PC-3 (cell line): ENCODE data around the gene EYS. TPM values are rescaled to one million over a fixed set of nuclear protein-coding genes. Genes with fewer than 3 reads are reported as not detected.

Source experiments
- ATAC-seq: fragments of 200-7000 bp; cut with Tn5 transposase; 2 replicates; pipeline ENCODE4 v1.9.1; 2020; ENCODE audit warnings: mild to moderate bottlenecking, moderate library complexity
- BruUV-seq: library from RNA; stranded (reverse); fragments of 400-500 nt; replicated peaks from 2 replicates; lab custom pipeline; 2021; lab: Mats Ljungman, UMichigan
- CTCF ChIA-PET: fragments of 300-600 bp; sonication (Branson Sonifier 250); formaldehyde crosslinking; loops from one replicate; lab custom pipeline; 2022; ENCODE audit warnings: antibody characterized with exemption; lab: Charles Lee
- POLR2A ChIA-PET: fragments of 300-600 bp; sonication (Branson Sonifier 250); formaldehyde crosslinking; loops from one replicate; lab custom pipeline; 2022; ENCODE audit warnings: antibody characterized with exemption; ENCODE audit not compliant: unreplicated experiment; lab: Charles Lee
- DNase-seq: peaks from one replicate; pipeline ENCODE4 v3.0.0-alpha.2; 2015
- H2AFZ ChIP-seq: fragments of 300-600 bp; sonication (generic); 2 replicates; pipeline ENCODE4 v1.6.0; 2016; ENCODE audit warnings: antibody characterized with exemption, low read length
- H3F3A ChIP-seq: fragments of 300-600 bp; sonication (generic); one replicate; pipeline ENCODE4 v1.6.0; 2017; ENCODE audit warnings: antibody characterized with exemption, low read length, control low read depth, mild to moderate bottlenecking; ENCODE audit not compliant: unreplicated experiment
- H3K27ac ChIP-seq: fragments of 300-600 bp; sonication (generic); 2 replicates; pipeline ENCODE4 v1.5.1; 2016; ENCODE audit warnings: mild to moderate bottlenecking, low read length
- H3K27me3 ChIP-seq: fragments of 300-600 bp; sonication (generic); 2 replicates; pipeline ENCODE4 v1.6.1; 2016; ENCODE audit warnings: low read length, mixed read lengths
- H3K36me3 ChIP-seq: fragments of 300-600 bp; sonication (generic); 2 replicates; pipeline ENCODE4 v1.6.1; 2016; ENCODE audit warnings: low read depth, mixed run types, low read length, mixed read lengths
- H3K4me1 ChIP-seq: fragments of 300-600 bp; sonication (generic); 2 replicates; pipeline ENCODE4 v1.5.1; 2016; ENCODE audit warnings: low read length; ENCODE audit not compliant: insufficient read depth
- H3K4me2 ChIP-seq: fragments of 300-600 bp; sonication (generic); 2 replicates; pipeline ENCODE4 v1.6.0; 2016; ENCODE audit warnings: low read length
- H3K4me3 ChIP-seq: fragments of 300-600 bp; sonication (generic); 2 replicates; pipeline ENCODE4 v1.5.1; 2016; ENCODE audit warnings: mild to moderate bottlenecking, low read length, mixed read lengths
- H3K79me2 ChIP-seq: fragments of 300-600 bp; sonication (generic); 2 replicates; pipeline ENCODE4 v1.6.1; 2017; ENCODE audit warnings: low read length, mixed read lengths
- H3K9ac ChIP-seq: fragments of 300-600 bp; sonication (generic); 2 replicates; pipeline ENCODE4 v1.6.0; 2016; ENCODE audit warnings: mild to moderate bottlenecking, low read length
- H3K9me2 ChIP-seq: fragments of 300-600 bp; sonication (generic); replicated peaks from 2 replicates; pipeline ENCODE4 v1.6.1; 2016; ENCODE audit warnings: mixed run types, low read length, mixed read lengths
- H3K9me3 ChIP-seq: fragments of 300-600 bp; sonication (generic); 2 replicates; pipeline ENCODE4 v1.6.1; 2016; ENCODE audit warnings: low read length, mixed read lengths
- H4K20me1 ChIP-seq: fragments of 300-600 bp; sonication (generic); 2 replicates; pipeline ENCODE4 v1.6.1; 2016; ENCODE audit warnings: low read length, mixed read lengths
- CTCF ChIP-seq: fragments of 300-600 bp; sonication (generic); conservative IDR thresholded peaks from 2 replicates; pipeline ENCODE4 v1.5.1; 2017; ENCODE audit warnings: antibody characterized with exemption, low read depth, mild to moderate bottlenecking, low read length
- EZH2 ChIP-seq: fragments of 300-600 bp; sonication (generic); IDR thresholded peaks from one replicate; pipeline ENCODE4 v1.6.1; 2017; ENCODE audit warnings: antibody characterized with exemption, mild to moderate bottlenecking, low read length; ENCODE audit not compliant: unreplicated experiment
- EZH2phosphoT487 ChIP-seq: fragments of 300-600 bp; sonication (generic); IDR thresholded peaks from 2 replicates; pipeline ENCODE4 v1.6.1; 2018; ENCODE audit warnings: mild to moderate bottlenecking, antibody characterized with exemption, low read length, borderline replicate concordance
- intact Hi-C: fragments of 100-400 bp; cut with micrococcal nuclease; formaldehyde crosslinking; loops from 2 replicates; pipeline ENCODE4 v1.9.0; 2023
- total RNA-seq: library from RNA; depleted of rRNA; stranded (reverse); fragments of >200 nt; gene quantifications from 2 replicates; pipeline ENCODE4 v1.2.3, GENCODE V29; 2014

Gene EYS
- total RNA-seq, 1 experiment from 2014 or later: 0.07 TPM

GRCh38 chr6:63930848-63931247 is 1776.2 kb downstream of the EYS start:
- Histone ChIP-seq H3K4me1 (no peaks in the 10 kb centered on the region), H3K9ac (no peak overlapping the region), H3K27me3 (no peaks in the 10 kb centered on the region), H3K27ac (no peak overlapping the region), H3K9me2 (no peaks in the 10 kb centered on the region), H3K9me3 (no peaks in the 10 kb centered on the region), H3K4me3 (no peak overlapping the region), H3K36me3 (no peaks in the 10 kb centered on the region), H3K4me2 (no peak overlapping the region), H3K79me2 (no peaks in the 10 kb centered on the region), H2AFZ (no peak overlapping the region), H3F3A (no peaks in the 10 kb centered on the region), H4K20me1 (no peaks in the 10 kb centered on the region)
- no peak for DNase-seq
- intact Hi-C loops: no loop called here
- POLR2A ChIA-PET: no interaction called here
- BruUV-seq: no TSS peak
- no peak for ATAC-seq
- CTCF ChIA-PET: no interaction called here
- TF ChIP-seq CTCF: no peak
- TF ChIP-seq EZH2: no peak

GRCh38 chr6:63929111-63929510 is 1777.9 kb downstream of the EYS start:
- H3K9me2 ChIP-seq: no peaks in the 10 kb centered on the region
- H3K9me3 ChIP-seq: no peaks in the 10 kb centered on the region
- intact Hi-C loops: loop anchor here (10.0 kb wide), 1 partner anchor 86 kb away; no protein-coding TSS in a partner anchor
- H3K36me3 ChIP-seq: no peaks in the 10 kb centered on the region
- TF ChIP-seq EZH2 (no peak), CTCF (no peak), EZH2phosphoT487 (no peak)
- CTCF ChIA-PET: no interaction called here
- H3K4me1 ChIP-seq: no peaks in the 10 kb centered on the region
- no peaks in the 10 kb centered on the region for H3K27me3 ChIP-seq
- H3K4me3 ChIP-seq: no peak overlapping the region
- no peak overlapping the region for H3K4me2 ChIP-seq
- no peaks in the 10 kb centered on the region for H3F3A ChIP-seq
- H3K27ac ChIP-seq: no peak overlapping the region
- H2AFZ ChIP-seq: no peak overlapping the region
- no peak for ATAC-seq
- H4K20me1 ChIP-seq: no peaks in the 10 kb centered on the region
- BruUV-seq: no TSS peak
- no peak overlapping the region for H3K9ac ChIP-seq
- no peak for DNase-seq
- POLR2A ChIA-PET: no interaction called here
- H3K79me2 ChIP-seq: no peaks in the 10 kb centered on the region

GRCh38 chr6:63928613-63929012 is 1778.4 kb downstream of the EYS start:
- H3K9me2 ChIP-seq: no peaks in the 10 kb centered on the region
- intact Hi-C loops: loop anchor here (10.0 kb wide), 1 partner anchor 86 kb away; no protein-coding TSS in a partner anchor

More at GRCh38 chr6:63928613-63929012, 1778.4 kb downstream of the EYS start:
- Histone ChIP-seq H3K27me3 (no peaks in the 10 kb centered on the region), H4K20me1 (no peaks in the 10 kb centered on the region), H3K36me3 (no peaks in the 10 kb centered on the region), H3K4me2 (no peak overlapping the region), H3K79me2 (no peaks in the 10 kb centered on the region), H3K27ac (no peak overlapping the region), H3K4me3 (no peak overlapping the region), H3K9me3 (no peaks in the 10 kb centered on the region), H3K4me1 (no peaks in the 10 kb centered on the region), H3F3A (no peaks in the 10 kb centered on the region), H3K9ac (no peak overlapping the region), H2AFZ (no peak overlapping the region)
- no TSS peak for BruUV-seq
- ChIA-PET CTCF (no interaction called here), POLR2A (no interaction called here)
- TF ChIP-seq EZH2 (no peak), CTCF (no peak), EZH2phosphoT487 (no peak)
- no peak for ATAC-seq
- no peak for DNase-seq
